ENCODE measurements around the gene MYCBP2.

The MYCBP2 gene

DNA sequence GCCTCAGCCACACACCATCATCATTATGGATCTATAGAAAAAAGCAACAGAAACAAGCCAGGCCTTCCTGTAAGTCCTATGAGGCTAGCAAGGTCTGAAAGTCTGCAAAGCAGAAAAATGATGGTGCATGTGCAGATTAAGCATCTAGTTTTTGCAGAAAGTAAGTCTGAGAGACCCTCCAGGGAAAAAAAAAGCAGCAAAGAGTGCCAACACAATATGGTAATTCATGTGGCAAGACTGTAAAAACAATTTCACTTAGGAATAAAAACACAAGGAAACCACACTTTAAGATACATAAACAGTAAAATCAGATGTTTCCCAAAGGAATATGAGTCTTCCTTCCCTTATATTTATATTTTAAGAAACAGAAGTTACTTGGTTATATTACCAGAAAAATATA, 187.6 kb downstream of the MYCBP2 start:
- Mint-ChIP-seq H3K4me1 (ENCODE audit: low read depth in 2 of 2) (peaks cover 2 to 4% of the 10 kb centered on the region in 2 donors), H3K9me3 (no peaks in the 10 kb centered on the region), H3K27ac (peak overlapping the region in 1 of 2 donors; percentile 39), H3K4me3 (no peak overlapping the region), H3K27me3 (no peaks in the 10 kb centered on the region), H3K36me3 (ENCODE audit: insufficient read depth) (peaks cover 64% of the 10 kb centered on the region)
- ATAC-seq (replicated peaks) (no peak), DNase-seq (no peak)

DNA sequence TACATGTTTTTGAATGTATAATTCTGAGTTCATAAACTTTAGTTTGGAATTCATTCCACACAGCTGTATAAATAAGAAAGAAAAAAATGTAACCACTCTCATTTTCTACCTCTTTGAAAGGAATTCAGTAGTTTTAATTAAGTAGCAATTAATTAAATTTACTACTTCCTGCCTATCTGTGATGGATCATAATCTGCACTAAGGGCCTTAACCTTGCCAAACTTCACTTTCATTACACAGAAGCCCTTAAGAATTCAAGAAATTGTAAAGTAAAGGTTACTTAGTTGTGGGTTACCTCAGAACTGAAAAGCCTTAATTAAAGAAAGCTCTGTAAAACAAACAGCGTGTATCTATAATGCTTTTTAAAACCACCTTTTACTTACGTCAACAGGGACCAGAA, 188.1 kb downstream of the MYCBP2 start:
- Mint-ChIP-seq H3K9me3 (no peaks in the 10 kb centered on the region), H3K36me3 (ENCODE audit: insufficient read depth) (peaks cover 64% of the 10 kb centered on the region), H3K27me3 (no peaks in the 10 kb centered on the region), H3K4me3 (no peak overlapping the region), H3K27ac (peak overlapping the region in 1 of 2 donors; percentile 39), H3K4me1 (ENCODE audit: low read depth in 2 of 2) (peaks cover 2 to 4% of the 10 kb centered on the region in 2 donors)
- ATAC-seq (replicated peaks) (no peak), DNase-seq (no peak)

DNA sequence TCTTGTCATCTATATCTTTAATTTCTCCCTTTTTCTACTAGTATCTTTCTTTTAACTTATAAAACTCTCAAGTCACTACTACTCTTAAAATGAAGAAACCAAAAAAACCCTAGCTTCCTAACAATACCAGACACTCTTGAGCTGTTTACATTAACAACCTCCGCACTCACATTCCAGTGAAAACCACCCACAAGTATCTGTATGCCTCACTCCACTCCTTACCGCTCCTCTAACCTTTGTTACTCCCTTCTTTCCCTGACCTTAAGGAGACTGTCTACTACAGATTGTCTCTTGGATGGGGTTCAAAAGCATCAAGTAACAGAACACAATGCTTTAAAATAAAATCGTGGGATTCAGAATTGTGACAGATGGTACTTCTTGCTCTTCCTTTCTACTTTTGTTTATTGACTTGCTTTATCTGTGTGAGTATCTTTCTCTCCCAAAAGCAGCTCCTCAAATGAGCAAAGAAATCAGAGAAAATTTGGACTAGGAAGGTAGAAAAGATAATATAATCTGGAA, 189.9 kb downstream of the MYCBP2 start:
- Mint-ChIP-seq H3K36me3 (ENCODE audit: insufficient read depth) (peaks cover 54% of the 10 kb centered on the region), H3K9me3 (no peaks in the 10 kb centered on the region), H3K27ac (peak overlapping the region; percentile 4 to 56)

DNA sequence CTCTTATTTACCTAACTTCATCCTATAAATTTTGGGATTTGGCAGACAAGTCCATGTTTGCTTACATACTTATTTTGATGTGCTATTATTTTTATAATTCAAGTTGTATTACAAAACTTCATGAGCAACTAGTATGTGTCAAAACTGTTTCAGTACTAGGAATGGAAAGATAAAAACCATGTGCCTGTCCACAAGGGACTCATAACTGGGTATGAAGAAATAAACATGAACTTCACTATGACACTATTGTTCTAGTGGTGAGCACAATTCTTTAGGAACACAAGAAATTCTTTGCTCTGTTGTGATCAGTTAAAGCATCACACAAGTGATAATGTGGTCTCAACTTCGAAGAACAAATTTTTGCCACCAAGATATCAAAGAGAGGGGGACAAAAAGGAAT, 202.5 kb downstream of the MYCBP2 start:
- Mint-ChIP-seq H3K4me3 (no peak overlapping the region), H3K27ac (no peak overlapping the region), H3K27me3 (no peaks in the 10 kb centered on the region), H3K36me3 (ENCODE audit: insufficient read depth) (peaks cover 44% of the 10 kb centered on the region), H3K9me3 (no peaks in the 10 kb centered on the region), H3K4me1 (ENCODE audit: low read depth in 2 of 2) (no peaks in the 10 kb centered on the region)
- DNase-seq (no peak), ATAC-seq (replicated peaks) (no peak)

More for the DNA sequence above, 189.9 kb downstream of the MYCBP2 start:
- no peak for DNase-seq
- H3K4me1 Mint-ChIP-seq (ENCODE audit: low read depth in 2 of 2), result peaks cover 2 to 4% of the 10 kb centered on the region in 2 donors
- H3K27me3 Mint-ChIP-seq, result no peaks in the 10 kb centered on the region
- no peak for ATAC-seq (replicated peaks)
- H3K4me3 Mint-ChIP-seq, result no peak overlapping the region

DNA sequence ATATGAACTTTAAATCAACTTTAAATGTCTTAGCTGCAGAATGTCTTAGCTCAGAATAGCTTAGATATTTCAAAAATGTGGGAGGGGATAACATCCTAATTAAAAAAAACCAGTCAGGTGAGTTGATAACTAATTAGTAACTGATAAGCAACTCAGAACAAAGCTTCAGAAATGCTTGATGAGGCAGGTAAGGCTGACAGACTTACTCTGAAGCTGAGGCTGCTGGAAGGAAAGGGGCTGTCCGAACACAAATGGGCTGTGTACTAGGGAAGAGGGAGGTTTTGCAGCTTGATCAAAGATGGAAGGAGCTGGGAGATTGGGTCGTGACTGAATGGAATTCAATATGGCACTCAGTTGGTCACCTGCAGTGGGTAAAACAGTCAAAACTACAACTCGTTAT, 208.8 kb downstream of the MYCBP2 start:
- H3K27me3 Mint-ChIP-seq, result no peaks in the 10 kb centered on the region
- H3K4me3 Mint-ChIP-seq, result no peak overlapping the region
- peak overlapping the region in 1 of 2 donors; percentile 21 for H3K27ac Mint-ChIP-seq
- ATAC-seq (replicated peaks), result no peak
- DNase-seq, result no peak
- no peaks in the 10 kb centered on the region for H3K4me1 Mint-ChIP-seq (ENCODE audit: low read depth in 2 of 2)
- peaks cover 39% of the 10 kb centered on the region for H3K36me3 Mint-ChIP-seq (ENCODE audit: insufficient read depth)
- no peaks in the 10 kb centered on the region for H3K9me3 Mint-ChIP-seq

DNA sequence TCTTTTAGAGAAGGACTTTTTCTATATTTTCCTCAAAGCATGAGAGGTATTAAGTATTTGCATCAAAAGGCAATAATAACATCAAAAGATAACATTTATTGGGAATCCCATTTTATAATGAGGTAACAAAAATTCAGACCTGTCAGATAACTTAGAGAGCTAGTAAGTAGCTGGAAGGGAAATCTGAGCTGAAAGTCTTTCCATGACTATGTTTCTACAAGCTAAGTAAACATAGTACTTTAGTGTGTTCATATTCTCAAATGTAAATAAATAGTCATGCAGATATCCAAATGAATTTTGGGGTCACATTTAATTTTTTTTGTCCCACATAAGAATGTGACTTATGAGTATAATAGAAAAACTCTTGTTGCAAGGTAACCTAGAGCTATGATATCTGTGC, 212.6 kb downstream of the MYCBP2 start:
- H3K27me3 Mint-ChIP-seq, result no peaks in the 10 kb centered on the region

DNA sequence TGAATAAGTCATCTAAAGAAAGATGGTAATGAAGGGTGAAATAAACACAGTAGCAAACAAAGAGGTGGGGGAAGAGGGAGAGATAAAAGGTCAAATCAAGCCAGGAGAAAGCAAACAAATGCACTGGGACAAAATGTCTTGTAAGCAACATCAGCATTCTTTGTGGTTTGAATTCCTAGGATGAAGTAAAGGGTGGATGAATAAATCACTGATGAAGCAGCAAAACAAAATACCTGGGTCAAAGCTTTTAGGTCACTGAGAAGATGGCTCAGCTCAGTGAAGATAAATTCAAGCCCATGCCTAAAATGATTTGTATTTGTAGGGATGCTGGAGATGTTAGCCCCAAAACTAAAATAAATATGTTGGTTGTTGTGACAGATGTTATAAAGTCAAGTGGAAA, 213.4 kb downstream of the MYCBP2 start:
- DNase-seq, result no peak
- no peak overlapping the region for H3K4me3 Mint-ChIP-seq
- no peak for ATAC-seq (replicated peaks)
- no peak overlapping the region for H3K27ac Mint-ChIP-seq
- H3K4me1 Mint-ChIP-seq (ENCODE audit: low read depth in 2 of 2), result no peaks in the 10 kb centered on the region
- peaks cover 33% of the 10 kb centered on the region for H3K36me3 Mint-ChIP-seq (ENCODE audit: insufficient read depth)
- no peaks in the 10 kb centered on the region for H3K27me3 Mint-ChIP-seq
- peaks cover 7% of the 10 kb centered on the region in 2 donors for H3K9me3 Mint-ChIP-seq

More for the DNA sequence above, 212.6 kb downstream of the MYCBP2 start:
- H3K36me3 Mint-ChIP-seq (ENCODE audit: insufficient read depth), result peaks cover 31% of the 10 kb centered on the region
- peaks cover 7% of the 10 kb centered on the region in 2 donors for H3K9me3 Mint-ChIP-seq
- no peak overlapping the region for H3K4me3 Mint-ChIP-seq
- ATAC-seq (replicated peaks) (no peak), DNase-seq (no peak)
- H3K27ac Mint-ChIP-seq, result no peak overlapping the region
- H3K4me1 Mint-ChIP-seq (ENCODE audit: low read depth in 2 of 2), result no peaks in the 10 kb centered on the region

DNA sequence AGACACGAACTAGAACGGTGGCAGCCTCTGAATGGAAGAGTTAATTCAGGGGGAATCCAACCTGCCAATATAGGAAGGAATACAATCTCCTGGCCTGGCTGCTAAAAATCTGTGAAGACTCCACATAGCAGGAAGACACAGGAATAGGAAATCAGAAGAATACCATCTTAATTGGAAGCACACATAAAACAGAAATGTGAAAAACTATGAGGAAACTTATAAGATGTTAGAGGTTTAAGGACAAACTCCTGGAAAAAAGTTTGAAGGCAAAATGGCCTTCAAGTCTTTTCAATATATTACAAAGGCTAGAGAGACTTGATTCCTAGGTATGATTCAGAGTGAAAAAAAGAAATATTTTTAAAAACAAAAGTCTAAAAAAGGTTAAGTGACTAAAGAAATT, 221.8 kb downstream of the MYCBP2 start:
- DNase-seq (no peak), ATAC-seq (replicated peaks) (no peak)
- peaks cover 19% of the 10 kb centered on the region for H3K36me3 Mint-ChIP-seq (ENCODE audit: insufficient read depth)
- no peaks in the 10 kb centered on the region for H3K9me3 Mint-ChIP-seq
- H3K27me3 Mint-ChIP-seq, result no peaks in the 10 kb centered on the region
- H3K27ac Mint-ChIP-seq, result peak overlapping the region in 1 of 2 donors; percentile 17
- H3K4me3 Mint-ChIP-seq, result no peak overlapping the region
- no peaks in the 10 kb centered on the region for H3K4me1 Mint-ChIP-seq (ENCODE audit: low read depth in 2 of 2)

DNA sequence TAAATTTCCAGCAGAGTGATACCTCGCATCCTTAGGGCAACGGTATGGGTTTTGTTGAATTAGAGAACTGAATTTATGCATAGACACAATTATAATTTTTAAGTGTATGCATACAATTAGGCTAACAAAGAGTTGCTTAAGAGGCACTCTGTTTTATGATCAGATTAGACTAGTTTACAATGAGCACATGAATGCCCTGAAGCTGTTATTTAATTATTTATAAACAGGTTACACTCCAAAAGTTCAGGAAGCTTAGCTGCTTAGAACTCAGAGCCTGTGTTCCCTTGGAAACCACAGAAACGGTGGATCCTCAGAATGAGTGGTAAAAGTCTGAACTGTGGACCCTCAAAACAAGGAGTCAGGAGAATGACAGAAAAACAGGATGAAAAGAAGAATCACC, 227.5 kb downstream of the MYCBP2 start:
- H3K9me3 Mint-ChIP-seq, result no peaks in the 10 kb centered on the region
- H3K4me1 Mint-ChIP-seq (ENCODE audit: low read depth in 2 of 2), result no peaks in the 10 kb centered on the region
- ATAC-seq (replicated peaks), result no peak
- no peak overlapping the region for H3K4me3 Mint-ChIP-seq
- DNase-seq, result no peak
- H3K27ac Mint-ChIP-seq, result peak overlapping the region in 1 of 2 donors; percentile 22
- no peaks in the 10 kb centered on the region for H3K27me3 Mint-ChIP-seq
- H3K36me3 Mint-ChIP-seq (ENCODE audit: insufficient read depth), result peaks cover 35% of the 10 kb centered on the region

DNA sequence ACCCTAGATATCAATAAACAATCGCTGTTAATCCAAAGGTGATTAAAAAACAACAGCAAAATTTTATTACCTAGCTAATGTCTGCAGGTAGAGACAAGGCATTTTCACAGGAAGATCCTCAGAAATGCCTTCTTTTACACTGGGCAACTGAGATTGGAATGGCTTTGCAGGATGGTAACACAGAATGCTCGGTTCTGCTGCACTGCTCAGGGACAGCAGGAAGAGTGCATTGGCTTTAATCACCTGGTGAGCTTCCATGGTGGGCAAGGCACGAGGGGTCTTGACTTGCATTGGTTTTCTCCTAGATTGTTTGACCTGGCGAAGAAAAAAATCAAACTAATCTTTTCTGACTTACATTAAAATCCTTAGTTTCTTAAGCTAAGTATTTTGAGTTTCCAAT, 231.6 kb downstream of the MYCBP2 start:
- no peak overlapping the region for H3K4me3 Mint-ChIP-seq
- no peaks in the 10 kb centered on the region for H3K27me3 Mint-ChIP-seq
- DNase-seq (no peak), ATAC-seq (replicated peaks) (no peak)
- no peaks in the 10 kb centered on the region for H3K4me1 Mint-ChIP-seq (ENCODE audit: low read depth in 2 of 2)
- H3K36me3 Mint-ChIP-seq (ENCODE audit: insufficient read depth), result peaks cover 56% of the 10 kb centered on the region
- no peak overlapping the region for H3K27ac Mint-ChIP-seq
- H3K9me3 Mint-ChIP-seq, result no peaks in the 10 kb centered on the region

DNA sequence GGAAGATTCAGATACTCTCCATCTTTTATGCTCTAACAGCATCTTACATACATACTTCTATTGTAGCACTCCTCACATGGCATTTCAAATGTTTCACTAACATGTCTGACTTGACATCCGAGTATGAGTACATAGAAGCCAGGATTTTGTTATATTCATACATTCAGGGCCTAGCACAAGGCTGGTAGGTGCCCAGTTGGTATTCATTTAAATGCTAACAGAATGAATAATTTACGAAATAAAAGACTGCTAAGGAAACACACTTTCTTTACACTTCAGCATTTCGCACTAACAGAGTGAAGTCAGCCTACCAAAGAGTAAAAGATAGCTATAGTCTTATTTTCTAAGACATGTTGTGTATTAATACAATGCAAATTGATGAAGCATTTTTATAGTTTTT, 232.1 kb downstream of the MYCBP2 start:
- no peaks in the 10 kb centered on the region for H3K27me3 Mint-ChIP-seq
- no peak overlapping the region for H3K4me3 Mint-ChIP-seq
- DNase-seq, result no peak
- ATAC-seq (replicated peaks), result no peak
- H3K36me3 Mint-ChIP-seq (ENCODE audit: insufficient read depth), result peaks cover 56% of the 10 kb centered on the region
- H3K9me3 Mint-ChIP-seq, result no peaks in the 10 kb centered on the region
- peak overlapping the region in 1 of 2 donors; percentile 42 for H3K27ac Mint-ChIP-seq
- H3K4me1 Mint-ChIP-seq (ENCODE audit: low read depth in 2 of 2), result no peaks in the 10 kb centered on the region

DNA sequence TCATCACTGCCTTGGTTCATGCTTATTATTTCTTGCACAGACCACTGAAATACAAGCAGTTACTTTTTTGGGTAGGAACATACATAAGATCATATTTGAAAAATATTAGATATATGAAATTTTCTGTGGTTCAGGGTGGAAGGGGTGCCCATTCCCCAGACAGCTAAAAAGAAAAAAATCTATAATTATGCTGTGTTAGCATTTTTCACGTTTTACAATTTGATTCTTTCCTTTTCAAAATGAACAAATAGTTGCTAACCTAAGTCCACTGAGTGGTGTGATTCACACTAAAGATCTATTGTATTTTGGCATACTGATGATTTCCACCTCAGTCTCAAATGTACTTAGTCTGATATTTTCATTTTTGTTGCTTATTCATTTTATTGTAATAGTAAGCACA, 233.2 kb downstream of the MYCBP2 start:
- Mint-ChIP-seq H3K27me3 (no peaks in the 10 kb centered on the region), H3K9me3 (no peaks in the 10 kb centered on the region), H3K36me3 (ENCODE audit: insufficient read depth) (peaks cover 52% of the 10 kb centered on the region), H3K4me1 (ENCODE audit: low read depth in 2 of 2) (no peaks in the 10 kb centered on the region), H3K27ac (no peak overlapping the region), H3K4me3 (no peak overlapping the region)
- ATAC-seq (replicated peaks) (no peak), DNase-seq (no peak)

DNA sequence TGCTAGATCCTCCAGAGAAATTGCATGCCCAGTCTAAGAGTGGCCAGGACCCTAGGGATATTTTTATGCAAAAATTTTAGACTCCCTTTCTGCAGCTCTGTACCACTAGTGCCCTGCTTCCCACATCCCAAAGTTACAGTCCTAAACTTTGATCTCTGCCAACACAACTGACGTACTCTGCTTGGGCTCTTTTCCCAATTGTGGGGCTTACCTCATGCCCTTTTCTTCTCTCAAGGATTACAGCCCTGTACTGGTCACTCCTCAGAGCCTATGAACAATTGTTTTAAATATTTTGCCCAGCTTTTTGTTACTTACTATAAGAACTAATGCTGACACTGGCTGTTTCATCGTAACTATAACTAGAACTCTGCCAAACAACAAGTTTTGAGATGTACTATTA, 242.1 kb downstream of the MYCBP2 start:
- H3K36me3 Mint-ChIP-seq (ENCODE audit: insufficient read depth), result peaks cover 36% of the 10 kb centered on the region
- no peaks in the 10 kb centered on the region for H3K9me3 Mint-ChIP-seq
- peaks cover 0 to 12% of the 10 kb centered on the region in 2 donors for H3K4me1 Mint-ChIP-seq (ENCODE audit: low read depth in 2 of 2)
- H3K4me3 Mint-ChIP-seq, result no peak overlapping the region
- no peak for DNase-seq
- ATAC-seq (replicated peaks), result no peak
- H3K27me3 Mint-ChIP-seq, result no peaks in the 10 kb centered on the region
- H3K27ac Mint-ChIP-seq, result peak overlapping the region in 1 of 2 donors; percentile 69

DNA sequence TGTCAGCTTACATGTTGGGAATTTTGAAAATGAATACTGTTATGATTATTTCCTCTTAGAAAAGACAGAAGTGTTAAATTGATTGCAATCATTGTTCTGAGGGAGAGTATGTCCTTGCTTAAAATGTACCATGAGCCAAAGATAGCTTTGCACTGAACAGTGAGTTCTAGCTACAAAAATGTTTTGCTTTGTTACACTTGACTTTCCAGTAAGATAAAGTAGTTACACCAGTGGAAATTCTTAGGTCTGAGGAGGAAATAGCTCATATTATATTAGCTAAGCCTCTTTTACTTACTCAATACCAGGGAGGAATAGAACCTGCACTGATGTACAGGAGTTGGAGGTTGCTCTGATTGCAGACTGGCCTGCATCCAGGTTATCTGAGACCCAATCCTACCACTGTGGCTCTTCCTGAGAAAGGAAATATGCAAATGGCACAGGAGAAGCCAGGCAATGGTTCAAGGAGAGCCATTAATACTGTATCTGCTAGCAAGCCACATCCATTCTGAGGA, 246.9 kb downstream of the MYCBP2 start:
- Mint-ChIP-seq H3K27me3 (no peaks in the 10 kb centered on the region), H3K4me1 (ENCODE audit: low read depth in 2 of 2) (peaks cover 0 to 6% of the 10 kb centered on the region in 2 donors), H3K36me3 (ENCODE audit: insufficient read depth) (peaks cover 52% of the 10 kb centered on the region), H3K27ac (no peak overlapping the region), H3K9me3 (no peaks in the 10 kb centered on the region), H3K4me3 (no peak overlapping the region)
- DNase-seq, result no peak
- no peak for ATAC-seq (replicated peaks)

Measured in effector memory CD8-positive, alpha-beta T cell (primary cell).